A549 (cell line): ENCODE measurements around the gene SCART1. TPM values are rescaled to one million over a fixed set of nuclear protein-coding genes. Genes with fewer than 3 reads are reported as not detected.
A peak's percentile ranks its signal among the peaks of the same experiment; 100 is the strongest.

Experiments used
- ATAC-seq, 2 experiments: fragments of 200-7000 bp in 1 of 2; fragments of >200 bp in 1 of 2; cut with Nextera tagmentation in 1 of 2; cut with Tn5 transposase in 1 of 2; 3 replicates each; pipeline versions ENCODE4 v1.8.0 to v1.9.1; 2018 to 2020; ENCODE audit warnings: mild to moderate bottlenecking in 1 of 2, moderate library complexity in 1 of 2
- CTCF ChIA-PET: fragments of 300-600 bp; sonication (Branson Sonifier 250); formaldehyde crosslinking; extraction: SDS; loops from one replicate; lab custom pipeline; 2021; ENCODE audit warnings: antibody characterized with exemption, inconsistent platforms; lab: Yijun Ruan, JAX
- POLR2A ChIA-PET: fragments of 350-600 bp; formaldehyde crosslinking; extraction: SDS; loops from one replicate; lab custom pipeline; 2021; ENCODE audit warnings: antibody characterized with exemption, inconsistent platforms; lab: Yijun Ruan, JAX
- DNase-seq, 2 experiments: peaks; one replicate each; pipeline versions ENCODE4 v3.0.0 to v3.0.0-alpha.2; 2011 to 2016; ENCODE audit warnings: low read depth in 1 of 2, low spot score in 1 of 2
- FAIRE-seq: peaks from 2 replicates; lab custom pipeline; 2011; peaks lifted over from hg19 to GRCh38; lab: Jason Lieb, UNC
- H3K27ac ChIP-seq, 2 experiments: fragments of >200 bp; sonication (Bioruptor Twin); formaldehyde crosslinking; 3 replicates each; pipeline ENCODE4 v1.5.1; 2016 to 2017
- H3K4me1 ChIP-seq: fragments of >200 bp; sonication (Bioruptor Twin); formaldehyde crosslinking; 3 replicates; pipeline ENCODE4 v1.6.1; 2016
- H3K4me2 ChIP-seq: fragments of >200 bp; sonication (Bioruptor Twin); formaldehyde crosslinking; 3 replicates; pipeline ENCODE4 v1.6.1; 2016
- H3K4me3 ChIP-seq: fragments of >200 bp; sonication (Bioruptor Twin); formaldehyde crosslinking; 3 replicates; pipeline ENCODE4 v1.5.1; 2016
- H3K9me3 ChIP-seq: fragments of >200 bp; sonication (Bioruptor Twin); formaldehyde crosslinking; 3 replicates; pipeline ENCODE4 v1.6.1; 2016
- CBX2 ChIP-seq: fragments of 200-600 bp; sonication (generic); IDR thresholded peaks from 2 replicates; pipeline ENCODE4 v1.6.1; 2016; ENCODE audit warnings: low read depth, mild to moderate bottlenecking, borderline replicate concordance
- CBX8 ChIP-seq: fragments of 200-600 bp; sonication (generic); IDR thresholded peaks from 2 replicates; pipeline ENCODE4 v1.6.1; 2016
- CTCF ChIP-seq: fragments of >200 bp; sonication (Bioruptor Twin); formaldehyde crosslinking; IDR thresholded peaks from 3 replicates; pipeline ENCODE4 v1.5.1; 2016
- E2F6 ChIP-seq: IDR thresholded peaks from 2 replicates; pipeline ENCODE4 v1.6.1; 2012; ENCODE audit warnings: low read depth, borderline replicate concordance
- EHF ChIP-seq: fragments of 250-450 bp; sonication (Bioruptor Pico); IDR thresholded peaks from 2 replicates; pipeline ENCODE4 v1.5.0; 2020; ENCODE audit warnings: mild to moderate bottlenecking
- FOSB ChIP-seq: fragments of 250-450 bp; sonication (Bioruptor Pico); IDR thresholded peaks from 2 replicates; pipeline ENCODE4 v1.5.0; 2020; ENCODE audit warnings: mild to moderate bottlenecking, moderate library complexity
- FOSL2 ChIP-seq, 2 experiments: fragments of 450-650 bp in 1 of 2; fragments of >200 bp in 1 of 2; sonication (Bioruptor Twin) in 1 of 2; formaldehyde crosslinking; IDR thresholded peaks; 2 replicates each; pipeline versions ENCODE4 v1.5.0 to v1.6.1; 2016 to 2020; ENCODE audit warnings: mild to moderate bottlenecking in 1 of 2, moderate library complexity in 1 of 2
- FOXS1 ChIP-seq: fragments of 250-450 bp; sonication (Bioruptor Pico); IDR thresholded peaks from 2 replicates; pipeline ENCODE4 v1.5.0; 2020; ENCODE audit warnings: mild to moderate bottlenecking, moderate library complexity
- HDAC2 ChIP-seq: fragments of 200-600 bp; sonication (generic); IDR thresholded peaks from 2 replicates; pipeline ENCODE4 v1.6.1; 2016
- HOXA7 ChIP-seq: fragments of 250-450 bp; sonication (Bioruptor Pico); IDR thresholded peaks from 2 replicates; pipeline ENCODE4 v1.5.0; 2020; ENCODE audit warnings: mild to moderate bottlenecking, moderate library complexity
- HOXB13 ChIP-seq: fragments of 250-450 bp; sonication (Bioruptor Pico); IDR thresholded peaks from 2 replicates; pipeline ENCODE4 v1.5.0; 2020; ENCODE audit warnings: low read depth, mild to moderate bottlenecking, moderate library complexity
- HOXB5 ChIP-seq: fragments of 250-450 bp; sonication (Bioruptor Pico); IDR thresholded peaks from 2 replicates; pipeline ENCODE4 v1.5.0; 2020; ENCODE audit warnings: mild to moderate bottlenecking, moderate library complexity
- JUNB ChIP-seq: fragments of >200 bp; sonication (Bioruptor Twin); formaldehyde crosslinking; IDR thresholded peaks from 2 replicates; pipeline ENCODE4 v1.6.1; 2016
- MAZ ChIP-seq: fragments of 150-350 bp; IDR thresholded peaks from 2 replicates; pipeline ENCODE4 v1.6.1; 2014; ENCODE audit warnings: antibody characterized with exemption, low read depth, low read length, borderline replicate concordance
- NFE2L2 ChIP-seq: fragments of 150-350 bp; conservative IDR thresholded peaks from 2 replicates; pipeline ENCODE4 v1.6.1; 2014; ENCODE audit warnings: low read length
- NR3C1 ChIP-seq: fragments of >200 bp; sonication (Bioruptor Twin); formaldehyde crosslinking; IDR thresholded peaks from 3 replicates; pipeline ENCODE4 v1.6.1; 2017
- POLR2A ChIP-seq: IDR thresholded peaks from 2 replicates; pipeline ENCODE4 v1.6.1; 2012; ENCODE audit warnings: mild to moderate bottlenecking, low read length
- POLR2AphosphoS2 ChIP-seq: conservative IDR thresholded peaks from 2 replicates; pipeline ENCODE4 v1.6.1; 2012; ENCODE audit warnings: low read length, improper control_type of control experiment, inconsistent platforms
- RCOR1 ChIP-seq: fragments of 150-350 bp; IDR thresholded peaks from 2 replicates; pipeline ENCODE4 v1.6.1; 2014; ENCODE audit warnings: antibody characterized with exemption, low read length, low read depth
- WGBS: methylation state at CpG from one replicate; pipeline ENCODE4 v1.1.6; 2017; ENCODE audit errors: missing lambda C conversion rate; 5-methylcytosine and 5-hydroxymethylcytosine counted together
- polyA plus RNA-seq, 4 experiments: library from polyadenylated mRNA; depleted of rRNA in 3 of 4; stranded (reverse); fragments of >200 nt; fragmentation: RNase III in 1 of 4; extraction: RNeasy Plus Mini Kit Qiagen cat#74134 plus additional on column Dnase treatment in 1 of 4; gene quantifications; 2 replicates in 3 of 4; 3 replicates in 1 of 4; pipeline ENCODE4 v1.2.3, GENCODE V29; 2011 to 2017
- TF ChIP-seq, protein P1 (sequence below): fragments of 250-450 bp; sonication (Bioruptor Pico); IDR thresholded peaks from 2 replicates; pipeline ENCODE4 v1.5.0; 2020; ENCODE audit warnings: low read depth, mild to moderate bottlenecking, moderate library complexity
- TF ChIP-seq, protein P2 (sequence below): fragments of 150-350 bp; IDR thresholded peaks from 2 replicates; pipeline ENCODE4 v1.6.1; 2014; ENCODE audit warnings: low read depth, mild to moderate bottlenecking, low read length
- TF ChIP-seq, protein P3 (sequence below): fragments of 200-600 bp; sonication (generic); IDR thresholded peaks from 2 replicates; pipeline ENCODE4 v1.6.1; 2016; ENCODE audit warnings: antibody characterized with exemption, mild to moderate bottlenecking, moderate library complexity

The SCART1 gene
- polyA plus RNA-seq, 2 of the 4 experiments (the other 2 are of a cell fraction): 0.37 to 0.96 TPM

DNA sequence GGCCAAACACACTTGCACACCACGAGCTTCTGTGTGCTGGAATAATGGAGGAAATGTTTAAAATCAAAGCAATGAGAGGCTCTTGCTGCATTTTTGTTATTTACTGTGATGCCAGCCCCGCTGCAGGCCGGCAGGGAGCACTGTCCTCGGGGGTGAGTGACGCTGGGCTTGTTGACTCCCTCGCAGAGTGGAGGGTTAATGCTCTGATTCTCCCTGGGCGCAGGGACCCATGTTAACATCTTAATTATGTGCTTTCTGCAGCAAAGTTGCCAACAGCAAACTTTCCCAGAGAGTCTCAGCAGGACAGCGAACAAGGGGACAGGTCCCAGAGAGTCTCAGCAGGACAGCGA lies 22.9 kb downstream of the SCART1 start:
- TF ChIP-seq POLR2AphosphoS2 (no peak), NR3C1 (no peak), HOXB5 (no peak), CBX2 (no peak), CBX8 (no peak), E2F6 (no peak)
- TF ChIP-seq, protein P1, sequence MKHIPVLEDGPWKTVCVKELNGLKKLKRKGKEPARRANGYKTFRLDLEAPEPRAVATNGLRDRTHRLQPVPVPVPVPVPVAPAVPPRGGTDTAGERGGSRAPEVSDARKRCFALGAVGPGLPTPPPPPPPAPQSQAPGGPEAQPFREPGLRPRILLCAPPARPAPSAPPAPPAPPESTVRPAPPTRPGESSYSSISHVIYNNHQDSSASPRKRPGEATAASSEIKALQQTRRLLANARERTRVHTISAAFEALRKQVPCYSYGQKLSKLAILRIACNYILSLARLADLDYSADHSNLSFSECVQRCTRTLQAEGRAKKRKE (CRISPR knock-in tag): no peak
- POLR2A ChIA-PET: no interaction called here
- ATAC-seq: peak; percentile 65 to 68; a peak in 5 of 6 replicates

GRCh38 chr10:133481086-133481643 lies 27.4 kb downstream of the SCART1 start:
- no peak for DNase-seq
- Histone ChIP-seq H3K4me3 (no peak overlapping the region), H3K27ac (no peak overlapping the region)
- 44% methylated on average over 7 of the region's 12 CpGs for WGBS
- TF ChIP-seq, protein P2, sequence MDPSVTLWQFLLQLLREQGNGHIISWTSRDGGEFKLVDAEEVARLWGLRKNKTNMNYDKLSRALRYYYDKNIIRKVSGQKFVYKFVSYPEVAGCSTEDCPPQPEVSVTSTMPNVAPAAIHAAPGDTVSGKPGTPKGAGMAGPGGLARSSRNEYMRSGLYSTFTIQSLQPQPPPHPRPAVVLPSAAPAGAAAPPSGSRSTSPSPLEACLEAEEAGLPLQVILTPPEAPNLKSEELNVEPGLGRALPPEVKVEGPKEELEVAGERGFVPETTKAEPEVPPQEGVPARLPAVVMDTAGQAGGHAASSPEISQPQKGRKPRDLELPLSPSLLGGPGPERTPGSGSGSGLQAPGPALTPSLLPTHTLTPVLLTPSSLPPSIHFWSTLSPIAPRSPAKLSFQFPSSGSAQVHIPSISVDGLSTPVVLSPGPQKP: no peak
- no peak for TF ChIP-seq HOXB13 (CRISPR knock-in tag)
- TF ChIP-seq RCOR1: no peak
- TF ChIP-seq, protein P3, sequence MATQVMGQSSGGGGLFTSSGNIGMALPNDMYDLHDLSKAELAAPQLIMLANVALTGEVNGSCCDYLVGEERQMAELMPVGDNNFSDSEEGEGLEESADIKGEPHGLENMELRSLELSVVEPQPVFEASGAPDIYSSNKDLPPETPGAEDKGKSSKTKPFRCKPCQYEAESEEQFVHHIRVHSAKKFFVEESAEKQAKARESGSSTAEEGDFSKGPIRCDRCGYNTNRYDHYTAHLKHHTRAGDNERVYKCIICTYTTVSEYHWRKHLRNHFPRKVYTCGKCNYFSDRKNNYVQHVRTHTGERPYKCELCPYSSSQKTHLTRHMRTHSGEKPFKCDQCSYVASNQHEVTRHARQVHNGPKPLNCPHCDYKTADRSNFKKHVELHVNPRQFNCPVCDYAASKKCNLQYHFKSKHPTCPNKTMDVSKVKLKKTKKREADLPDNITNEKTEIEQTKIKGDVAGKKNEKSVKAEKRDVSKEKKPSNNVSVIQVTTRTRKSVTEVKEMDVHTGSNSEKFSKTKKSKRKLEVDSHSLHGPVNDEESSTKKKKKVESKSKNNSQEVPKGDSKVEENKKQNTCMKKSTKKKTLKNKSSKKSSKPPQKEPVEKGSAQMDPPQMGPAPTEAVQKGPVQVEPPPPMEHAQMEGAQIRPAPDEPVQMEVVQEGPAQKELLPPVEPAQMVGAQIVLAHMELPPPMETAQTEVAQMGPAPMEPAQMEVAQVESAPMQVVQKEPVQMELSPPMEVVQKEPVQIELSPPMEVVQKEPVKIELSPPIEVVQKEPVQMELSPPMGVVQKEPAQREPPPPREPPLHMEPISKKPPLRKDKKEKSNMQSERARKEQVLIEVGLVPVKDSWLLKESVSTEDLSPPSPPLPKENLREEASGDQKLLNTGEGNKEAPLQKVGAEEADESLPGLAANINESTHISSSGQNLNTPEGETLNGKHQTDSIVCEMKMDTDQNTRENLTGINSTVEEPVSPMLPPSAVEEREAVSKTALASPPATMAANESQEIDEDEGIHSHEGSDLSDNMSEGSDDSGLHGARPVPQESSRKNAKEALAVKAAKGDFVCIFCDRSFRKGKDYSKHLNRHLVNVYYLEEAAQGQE: no peak
- TF ChIP-seq FOSL2 (IDR thresholded peaks at IDR 0.05): no peak
- no peak for TF ChIP-seq FOSL2 (CRISPR knock-in tag; IDR thresholded peaks at IDR 0.05)
- TF ChIP-seq FOSB (CRISPR knock-in tag): no peak
- TF ChIP-seq FOXS1: no peak
- TF ChIP-seq MAZ: no peak
- TF ChIP-seq POLR2A: no peak
- no peak for TF ChIP-seq JUNB
- no peak for TF ChIP-seq HDAC2
- TF ChIP-seq CTCF: no peak
- TF ChIP-seq NFE2L2: no peak
- TF ChIP-seq EHF (CRISPR knock-in tag): no peak
- TF ChIP-seq HOXA7 (CRISPR knock-in tag): no peak
- TF ChIP-seq, all 56 proteins: peak for 0
- no peaks in the 10 kb centered on the region for H3K4me1 ChIP-seq
- ChIA-PET CTCF (no interaction called here), POLR2A (no interaction called here)
- peak; percentile 28 to 70; a peak in 4 of 6 replicates for ATAC-seq
- FAIRE-seq: no peak
- H3K9me3 ChIP-seq: peaks cover 24% of the 10 kb centered on the region
- H3K4me2 ChIP-seq: no peak overlapping the region

More for the DNA sequence above, 22.9 kb downstream of the SCART1 start:
- 29% methylated on average over 9 of the region's 9 CpGs for WGBS
- Histone ChIP-seq H3K4me2 (no peak overlapping the region), H3K27ac (no peak overlapping the region), H3K4me1 (no peaks in the 10 kb centered on the region), H3K4me3 (no peak overlapping the region), H3K9me3 (no peaks in the 10 kb centered on the region)
- CTCF ChIA-PET: no interaction called here
- FAIRE-seq (no peak), DNase-seq (no peak)
